BE2C (cell line): ENCODE data around the gene MBD2.

ENCODE experiments used
- DNase-seq: peaks from one replicate; pipeline ENCODE4 v3.0.0-alpha.2; 2020
- H3K27me3 ChIP-seq: fragments of 250-450 bp; sonication (Bioruptor Pico); 2 replicates; pipeline ENCODE4 v1.5.1; 2020; ENCODE audit warnings: mild to moderate bottlenecking
- H3K36me3 ChIP-seq: fragments of 250-450 bp; sonication (Bioruptor Pico); 2 replicates; pipeline ENCODE4 v1.5.1; 2020; ENCODE audit warnings: mild to moderate bottlenecking
- H3K4me1 ChIP-seq: fragments of 250-450 bp; sonication (Bioruptor Pico); 2 replicates; pipeline ENCODE4 v1.5.1; 2020
- H3K4me3 ChIP-seq: 2 replicates; pipeline ENCODE4 v1.5.1; 2011; ENCODE audit warnings: low read depth, low read length
- H3K9me3 ChIP-seq: fragments of 250-450 bp; sonication (Bioruptor Pico); 2 replicates; pipeline ENCODE4 v1.5.1; 2020
- TF ChIP-seq, protein P1 (sequence below): IDR thresholded peaks from 2 replicates; pipeline ENCODE4 v1.5.1; 2012; ENCODE audit warnings: mild to moderate bottlenecking, low read depth, low read length

Gene MBD2

DNA sequence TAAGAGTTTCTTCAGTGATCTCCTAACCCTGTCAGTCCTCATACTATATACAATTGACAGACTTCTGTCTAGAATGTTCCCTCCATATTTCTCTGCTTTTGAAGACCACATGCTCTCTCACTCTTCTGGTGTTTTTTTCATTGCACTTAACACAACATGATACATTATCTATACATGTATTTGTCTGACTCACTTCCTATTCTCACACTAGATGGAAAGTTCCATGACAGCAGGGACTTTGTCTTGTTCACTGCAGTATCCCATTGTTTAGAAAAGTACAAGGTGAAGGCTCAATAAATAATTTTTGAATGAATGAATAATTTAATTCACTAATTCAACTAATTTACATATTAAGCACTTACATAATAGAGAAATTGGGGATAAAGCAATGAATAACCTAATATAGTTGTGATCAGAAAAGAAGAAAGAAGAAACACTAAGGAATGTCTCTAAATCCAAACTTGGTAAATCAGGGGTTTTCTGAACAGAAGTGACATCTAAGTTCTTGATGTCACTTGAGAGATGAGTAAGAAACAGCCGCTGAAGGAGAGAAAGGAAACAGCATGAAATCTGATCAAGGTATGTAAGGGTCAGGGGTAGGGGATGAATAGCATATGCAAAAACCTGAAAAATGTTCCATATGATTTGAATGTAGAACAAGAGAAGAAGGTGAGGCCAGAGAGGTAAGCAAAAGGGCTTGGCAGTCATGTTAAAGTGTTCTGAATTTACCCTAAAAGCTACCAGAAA lies 42.4 kb downstream of the MBD2 start:
- Histone ChIP-seq H3K4me3 (no peak overlapping the region), H3K9me3 (no peaks in the 10 kb centered on the region), H3K27me3 (no peaks in the 10 kb centered on the region), H3K36me3 (no peaks in the 10 kb centered on the region), H3K4me1 (no peaks in the 10 kb centered on the region)
- TF ChIP-seq, protein P1, sequence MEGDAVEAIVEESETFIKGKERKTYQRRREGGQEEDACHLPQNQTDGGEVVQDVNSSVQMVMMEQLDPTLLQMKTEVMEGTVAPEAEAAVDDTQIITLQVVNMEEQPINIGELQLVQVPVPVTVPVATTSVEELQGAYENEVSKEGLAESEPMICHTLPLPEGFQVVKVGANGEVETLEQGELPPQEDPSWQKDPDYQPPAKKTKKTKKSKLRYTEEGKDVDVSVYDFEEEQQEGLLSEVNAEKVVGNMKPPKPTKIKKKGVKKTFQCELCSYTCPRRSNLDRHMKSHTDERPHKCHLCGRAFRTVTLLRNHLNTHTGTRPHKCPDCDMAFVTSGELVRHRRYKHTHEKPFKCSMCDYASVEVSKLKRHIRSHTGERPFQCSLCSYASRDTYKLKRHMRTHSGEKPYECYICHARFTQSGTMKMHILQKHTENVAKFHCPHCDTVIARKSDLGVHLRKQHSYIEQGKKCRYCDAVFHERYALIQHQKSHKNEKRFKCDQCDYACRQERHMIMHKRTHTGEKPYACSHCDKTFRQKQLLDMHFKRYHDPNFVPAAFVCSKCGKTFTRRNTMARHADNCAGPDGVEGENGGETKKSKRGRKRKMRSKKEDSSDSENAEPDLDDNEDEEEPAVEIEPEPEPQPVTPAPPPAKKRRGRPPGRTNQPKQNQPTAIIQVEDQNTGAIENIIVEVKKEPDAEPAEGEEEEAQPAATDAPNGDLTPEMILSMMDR: no peak
- no peak for DNase-seq

DNA sequence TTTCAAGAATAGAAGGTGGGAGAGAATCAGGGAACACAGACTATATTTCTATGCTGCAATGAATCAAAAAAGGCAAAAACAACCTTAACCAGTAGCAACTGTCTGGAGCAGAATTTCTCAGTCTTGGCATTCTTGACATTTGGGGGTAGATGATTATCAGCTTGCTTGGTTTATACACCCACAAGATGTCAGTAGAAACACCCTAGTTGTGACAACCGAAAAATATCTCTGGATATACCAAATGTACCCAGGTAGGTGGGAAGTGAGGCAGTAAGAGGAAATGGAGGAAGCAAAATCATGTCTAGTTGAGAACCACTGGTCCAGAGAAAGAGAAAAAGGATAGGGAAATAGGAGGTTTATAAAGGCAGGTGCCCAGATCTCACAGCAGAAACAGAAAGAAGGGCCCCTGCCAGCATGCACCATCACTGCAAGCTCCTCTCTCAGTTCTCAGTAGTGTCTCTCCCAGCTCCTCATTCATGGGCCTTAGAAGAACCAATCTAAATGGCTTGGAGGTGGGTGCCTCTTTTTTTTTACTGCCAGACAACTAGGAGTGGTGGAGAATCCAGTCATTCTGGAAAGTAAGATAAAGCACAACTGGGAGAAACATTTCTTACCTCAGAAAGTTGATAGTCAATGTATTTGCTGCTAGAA lies 50.4 kb downstream of the MBD2 start:
- no peaks in the 10 kb centered on the region for H3K4me1 ChIP-seq
- DNase-seq: no peak
- H3K36me3 ChIP-seq: no peaks in the 10 kb centered on the region
- no peaks in the 10 kb centered on the region for H3K9me3 ChIP-seq
- TF ChIP-seq, protein P1: no peak
- no peaks in the 10 kb centered on the region for H3K27me3 ChIP-seq
- H3K4me3 ChIP-seq: no peak overlapping the region

DNA sequence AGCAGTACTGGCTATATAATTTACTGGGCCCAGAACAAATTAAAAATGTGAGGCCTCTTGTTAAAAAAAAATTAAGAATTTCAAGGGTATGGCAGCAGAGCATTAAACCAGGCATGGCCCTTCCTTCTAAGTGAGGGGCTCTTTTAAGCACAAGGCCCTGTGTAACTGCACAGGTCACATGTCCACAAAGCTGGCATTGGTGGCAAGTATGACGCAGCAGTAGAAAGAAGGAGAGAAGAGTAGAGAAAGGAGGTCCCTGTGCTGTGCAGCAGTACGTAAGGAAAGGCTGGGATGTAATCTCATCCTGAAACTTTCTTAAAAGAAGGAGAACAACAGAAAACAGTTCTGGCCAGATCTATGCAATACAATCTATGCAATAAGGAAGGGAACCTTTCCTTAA lies 51.2 kb downstream of the MBD2 start:
- no peak for DNase-seq
- Histone ChIP-seq H3K4me1 (no peaks in the 10 kb centered on the region), H3K9me3 (no peaks in the 10 kb centered on the region), H3K36me3 (no peaks in the 10 kb centered on the region), H3K27me3 (no peaks in the 10 kb centered on the region), H3K4me3 (no peak overlapping the region)
- TF ChIP-seq, protein P1: no peak

DNA sequence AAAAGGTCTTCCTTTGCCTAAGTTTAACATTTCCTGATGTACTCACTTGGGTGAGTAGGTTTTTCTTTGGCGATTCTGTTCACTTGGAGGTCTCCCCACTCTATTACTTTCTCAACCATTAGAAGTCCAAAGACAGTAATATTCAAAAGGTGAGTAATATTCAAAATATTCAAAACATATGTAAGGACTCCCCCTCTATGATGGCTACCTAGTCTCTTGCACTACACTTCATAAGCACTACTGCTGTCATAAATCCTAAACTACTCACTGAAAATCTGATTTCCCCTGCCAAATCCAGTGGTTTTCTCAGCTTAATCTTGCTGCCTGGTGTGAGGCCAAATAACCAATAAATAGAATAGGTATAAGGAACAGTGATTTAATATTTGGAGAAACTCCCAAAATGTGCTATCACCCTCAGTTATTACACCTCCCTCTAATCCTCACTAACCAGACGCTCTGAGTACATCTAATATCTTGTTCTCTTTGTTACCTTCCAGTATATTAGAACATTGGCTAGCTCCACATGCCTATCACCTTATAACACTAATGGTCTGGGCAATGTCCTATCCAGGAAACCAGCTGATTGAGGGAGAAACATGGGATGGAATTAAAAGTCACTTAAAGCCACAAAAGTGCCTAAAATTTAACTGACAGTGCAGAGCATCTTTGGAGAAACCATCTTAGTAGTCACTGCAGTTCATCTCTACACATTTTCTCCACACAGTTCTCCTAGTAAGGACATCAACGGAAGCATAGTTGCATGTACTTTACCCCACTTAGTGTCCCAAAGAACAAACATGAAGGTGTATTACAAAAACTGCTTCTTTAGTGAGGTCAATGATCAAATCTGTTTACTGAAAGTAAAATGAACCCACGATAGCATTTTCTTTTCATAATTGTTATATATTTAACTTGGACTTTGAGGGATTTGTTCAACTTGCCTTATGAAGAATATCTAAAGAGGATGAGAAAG lies 54.8 kb downstream of the MBD2 start:
- no peaks in the 10 kb centered on the region for H3K36me3 ChIP-seq
- TF ChIP-seq, protein P1: no peak
- no peaks in the 10 kb centered on the region for H3K9me3 ChIP-seq
- no peaks in the 10 kb centered on the region for H3K4me1 ChIP-seq
- no peak for DNase-seq
- H3K27me3 ChIP-seq: no peaks in the 10 kb centered on the region
- no peak overlapping the region for H3K4me3 ChIP-seq

DNA sequence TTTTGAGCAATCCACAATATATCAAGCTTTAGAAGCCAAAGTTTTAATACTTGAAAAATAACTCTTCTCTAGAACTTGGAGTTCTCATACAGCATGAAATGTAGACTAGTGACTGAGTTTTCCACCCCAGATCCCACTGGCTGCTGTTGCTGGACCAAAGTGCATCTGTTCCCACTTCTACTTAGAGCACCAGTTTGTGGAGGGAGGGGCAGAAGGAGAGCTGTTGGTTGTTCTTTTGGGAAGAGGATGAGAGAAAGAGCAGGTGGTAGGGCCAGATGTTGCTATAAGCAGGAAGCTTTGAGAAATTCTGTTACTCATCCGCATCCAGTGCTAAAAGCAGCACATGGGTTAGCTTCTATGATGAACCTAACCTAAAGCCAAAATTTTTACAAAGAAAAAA lies 59.0 kb downstream of the MBD2 start:
- DNase-seq: no peak
- no peaks in the 10 kb centered on the region for H3K9me3 ChIP-seq
- TF ChIP-seq, protein P1: no peak
- H3K27me3 ChIP-seq: no peaks in the 10 kb centered on the region
- H3K36me3 ChIP-seq: no peaks in the 10 kb centered on the region
- H3K4me1 ChIP-seq: no peaks in the 10 kb centered on the region
- no peak overlapping the region for H3K4me3 ChIP-seq
